ENCODE measurements around the gene C13orf46. TPM values are rescaled to one million over a fixed set of nuclear protein-coding genes. Genes with fewer than 3 reads are reported as not detected.

The C13orf46 gene
- total and polyA plus RNA-seq, 10 of the 15 experiments (the other 5 are each of a cell fraction or from before 2014, with no cell fraction given) = 0.01 to 0.18 (median 0.09) TPM; not detected in 6

DNA sequence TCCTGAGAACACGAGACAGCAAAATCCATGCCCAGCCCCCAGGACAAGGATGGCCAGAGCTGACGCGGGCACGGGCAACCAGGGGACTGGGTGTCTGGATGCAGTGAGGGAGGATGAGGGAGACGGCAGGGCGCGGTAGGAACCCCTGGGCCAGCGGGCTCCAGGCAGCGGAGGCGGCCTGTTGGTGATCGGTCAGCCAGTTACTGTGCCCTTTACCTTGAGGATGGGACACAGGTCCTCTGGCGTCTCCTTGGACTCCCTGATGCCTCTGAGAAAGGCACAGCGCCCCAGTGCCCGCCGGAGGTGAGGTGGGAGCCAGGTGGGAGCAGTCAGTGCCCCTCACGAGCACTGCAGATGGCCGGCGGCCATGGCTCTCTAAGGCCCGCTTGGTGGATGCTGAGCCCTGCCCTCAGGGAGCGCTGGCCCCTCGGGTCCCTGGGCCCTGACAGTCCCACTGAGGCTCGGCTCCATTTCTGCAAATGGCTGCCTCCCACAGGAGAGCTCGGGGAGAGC is 31.2 kb downstream of the C13orf46 start (continued):
- TF ChIP-seq, protein P1, sequence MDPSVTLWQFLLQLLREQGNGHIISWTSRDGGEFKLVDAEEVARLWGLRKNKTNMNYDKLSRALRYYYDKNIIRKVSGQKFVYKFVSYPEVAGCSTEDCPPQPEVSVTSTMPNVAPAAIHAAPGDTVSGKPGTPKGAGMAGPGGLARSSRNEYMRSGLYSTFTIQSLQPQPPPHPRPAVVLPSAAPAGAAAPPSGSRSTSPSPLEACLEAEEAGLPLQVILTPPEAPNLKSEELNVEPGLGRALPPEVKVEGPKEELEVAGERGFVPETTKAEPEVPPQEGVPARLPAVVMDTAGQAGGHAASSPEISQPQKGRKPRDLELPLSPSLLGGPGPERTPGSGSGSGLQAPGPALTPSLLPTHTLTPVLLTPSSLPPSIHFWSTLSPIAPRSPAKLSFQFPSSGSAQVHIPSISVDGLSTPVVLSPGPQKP (IDR thresholded peaks at IDR 0.05; ENCODE audit: low read depth, low read length) = no peak
- no peak for TF ChIP-seq SREBF2 (IDR thresholded peaks at IDR 0.05; ENCODE audit: low read length)
- TF ChIP-seq E2F4 (IDR thresholded peaks at IDR 0.05; ENCODE audit: low read depth, low read length) = no peak
- TF ChIP-seq, protein P2, sequence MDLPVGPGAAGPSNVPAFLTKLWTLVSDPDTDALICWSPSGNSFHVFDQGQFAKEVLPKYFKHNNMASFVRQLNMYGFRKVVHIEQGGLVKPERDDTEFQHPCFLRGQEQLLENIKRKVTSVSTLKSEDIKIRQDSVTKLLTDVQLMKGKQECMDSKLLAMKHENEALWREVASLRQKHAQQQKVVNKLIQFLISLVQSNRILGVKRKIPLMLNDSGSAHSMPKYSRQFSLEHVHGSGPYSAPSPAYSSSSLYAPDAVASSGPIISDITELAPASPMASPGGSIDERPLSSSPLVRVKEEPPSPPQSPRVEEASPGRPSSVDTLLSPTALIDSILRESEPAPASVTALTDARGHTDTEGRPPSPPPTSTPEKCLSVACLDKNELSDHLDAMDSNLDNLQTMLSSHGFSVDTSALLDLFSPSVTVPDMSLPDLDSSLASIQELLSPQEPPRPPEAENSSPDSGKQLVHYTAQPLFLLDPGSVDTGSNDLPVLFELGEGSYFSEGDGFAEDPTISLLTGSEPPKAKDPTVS (IDR thresholded peaks at IDR 0.05; ENCODE audit: low read depth, low read length) = no peak
- no peak for TF ChIP-seq MTA2 (IDR thresholded peaks at IDR 0.05; ENCODE audit: low read depth)
- TF ChIP-seq, protein P3, sequence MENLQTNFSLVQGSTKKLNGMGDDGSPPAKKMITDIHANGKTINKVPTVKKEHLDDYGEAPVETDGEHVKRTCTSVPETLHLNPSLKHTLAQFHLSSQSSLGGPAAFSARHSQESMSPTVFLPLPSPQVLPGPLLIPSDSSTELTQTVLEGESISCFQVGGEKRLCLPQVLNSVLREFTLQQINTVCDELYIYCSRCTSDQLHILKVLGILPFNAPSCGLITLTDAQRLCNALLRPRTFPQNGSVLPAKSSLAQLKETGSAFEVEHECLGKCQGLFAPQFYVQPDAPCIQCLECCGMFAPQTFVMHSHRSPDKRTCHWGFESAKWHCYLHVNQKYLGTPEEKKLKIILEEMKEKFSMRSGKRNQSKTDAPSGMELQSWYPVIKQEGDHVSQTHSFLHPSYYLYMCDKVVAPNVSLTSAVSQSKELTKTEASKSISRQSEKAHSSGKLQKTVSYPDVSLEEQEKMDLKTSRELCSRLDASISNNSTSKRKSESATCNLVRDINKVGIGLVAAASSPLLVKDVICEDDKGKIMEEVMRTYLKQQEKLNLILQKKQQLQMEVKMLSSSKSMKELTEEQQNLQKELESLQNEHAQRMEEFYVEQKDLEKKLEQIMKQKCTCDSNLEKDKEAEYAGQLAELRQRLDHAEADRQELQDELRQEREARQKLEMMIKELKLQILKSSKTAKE (IDR thresholded peaks at IDR 0.05; ENCODE audit: low read depth, poor library complexity, severe bottlenecking) = no peak
- TF ChIP-seq ESRRA (IDR thresholded peaks at IDR 0.05; ENCODE audit: low read length) = no peak
- no peak for TF ChIP-seq CHD2 (IDR thresholded peaks at IDR 0.05; ENCODE audit: borderline replicate concordance, low read depth, low read length)
- no peak for TF ChIP-seq TARDBP (IDR thresholded peaks at IDR 0.05; ENCODE audit: borderline replicate concordance)
